MM.1S (cell line): Measurements from ENCODE around the gene RNF220.

ENCODE experiments used
- EZH2 ChIP-seq: fragments of 300-600 bp; sonication (generic); optimal IDR thresholded peaks from 2 replicates; pipeline ENCODE3; 2017; ENCODE audit warnings: low read depth, mild to moderate bottlenecking, antibody characterized with exemption, low read length, mixed read lengths
- TF ChIP-seq, protein P1 (sequence below): fragments of 300-600 bp; sonication (generic); IDR thresholded peaks from 2 replicates; pipeline ENCODE4 v1.5.1; 2016; ENCODE audit warnings: antibody characterized with exemption, low read length, mixed read lengths

DNA sequence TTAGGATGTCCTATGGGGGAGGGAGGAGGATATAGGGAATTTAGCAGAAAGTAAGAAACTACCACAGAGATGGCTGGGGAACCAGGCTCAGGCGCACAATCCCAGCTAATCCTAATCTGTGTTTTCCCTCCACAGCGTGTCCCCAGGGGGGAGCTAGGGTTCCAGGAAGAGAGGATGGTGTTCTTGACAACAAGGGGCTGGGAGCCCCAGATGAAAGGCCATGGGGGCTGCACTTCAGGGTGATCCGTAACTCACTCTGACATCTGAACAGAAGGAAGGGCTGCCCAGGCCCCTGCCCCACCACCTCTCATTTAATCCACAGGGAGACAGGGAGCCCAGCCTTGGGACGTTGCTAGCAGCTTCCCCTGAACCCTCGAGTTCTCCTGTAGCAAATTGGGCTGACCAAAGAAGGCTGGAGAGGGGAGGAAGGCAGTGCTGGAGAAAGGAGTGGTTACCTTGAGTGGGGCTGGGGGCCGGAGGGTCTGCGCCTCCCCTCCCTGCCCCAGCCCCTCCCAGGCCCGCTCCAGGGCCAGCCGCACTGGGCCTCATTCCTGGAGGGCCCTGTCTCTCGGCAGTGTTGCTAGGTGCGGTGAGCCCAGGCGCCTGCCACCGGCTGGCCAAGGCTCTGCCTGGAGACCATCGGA lies 137.5 kb downstream of the RNF220 start:
- TF ChIP-seq, protein P1, sequence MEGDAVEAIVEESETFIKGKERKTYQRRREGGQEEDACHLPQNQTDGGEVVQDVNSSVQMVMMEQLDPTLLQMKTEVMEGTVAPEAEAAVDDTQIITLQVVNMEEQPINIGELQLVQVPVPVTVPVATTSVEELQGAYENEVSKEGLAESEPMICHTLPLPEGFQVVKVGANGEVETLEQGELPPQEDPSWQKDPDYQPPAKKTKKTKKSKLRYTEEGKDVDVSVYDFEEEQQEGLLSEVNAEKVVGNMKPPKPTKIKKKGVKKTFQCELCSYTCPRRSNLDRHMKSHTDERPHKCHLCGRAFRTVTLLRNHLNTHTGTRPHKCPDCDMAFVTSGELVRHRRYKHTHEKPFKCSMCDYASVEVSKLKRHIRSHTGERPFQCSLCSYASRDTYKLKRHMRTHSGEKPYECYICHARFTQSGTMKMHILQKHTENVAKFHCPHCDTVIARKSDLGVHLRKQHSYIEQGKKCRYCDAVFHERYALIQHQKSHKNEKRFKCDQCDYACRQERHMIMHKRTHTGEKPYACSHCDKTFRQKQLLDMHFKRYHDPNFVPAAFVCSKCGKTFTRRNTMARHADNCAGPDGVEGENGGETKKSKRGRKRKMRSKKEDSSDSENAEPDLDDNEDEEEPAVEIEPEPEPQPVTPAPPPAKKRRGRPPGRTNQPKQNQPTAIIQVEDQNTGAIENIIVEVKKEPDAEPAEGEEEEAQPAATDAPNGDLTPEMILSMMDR = no peak
- no peak for TF ChIP-seq EZH2
